Osteocyte (in vitro differentiated cells): ENCODE results near the gene KCNQ2. TPM values are rescaled to one million over a fixed set of nuclear protein-coding genes. Genes with fewer than 3 reads are reported as not detected.
"Not testable (repeated sequence)": the region's sequence is repeated elsewhere in the genome, so short reads cannot be mapped to it uniquely, and the experiment has no call there.

Source experiments
- DNase-seq: peaks from one replicate; pipeline ENCODE4 v3.0.0; 2021; ENCODE audit warnings: mixed read lengths; ENCODE audit not compliant: unreplicated experiment; ENCODE audit errors: extremely low spot score
- H3K27ac Mint-ChIP-seq: one replicate; pipeline ENCODE4 v1.8.0; 2021; ENCODE audit warnings: mild to moderate bottlenecking, mixed read lengths; ENCODE audit not compliant: unreplicated experiment
- H3K27me3 Mint-ChIP-seq: one replicate; pipeline ENCODE4 v1.8.0; 2021; ENCODE audit warnings: mixed read lengths; ENCODE audit not compliant: unreplicated experiment
- H3K36me3 Mint-ChIP-seq: one replicate; pipeline ENCODE4 v1.8.0; 2021; ENCODE audit warnings: mixed read lengths; ENCODE audit not compliant: unreplicated experiment
- H3K4me1 Mint-ChIP-seq: one replicate; pipeline ENCODE4 v1.8.0; 2021; ENCODE audit warnings: mixed read lengths; ENCODE audit not compliant: unreplicated experiment
- H3K4me3 Mint-ChIP-seq: one replicate; pipeline ENCODE4 v1.8.0; 2021; ENCODE audit warnings: mild to moderate bottlenecking, moderate library complexity, mixed read lengths; ENCODE audit not compliant: unreplicated experiment
- H3K9me3 Mint-ChIP-seq: one replicate; pipeline ENCODE4 v1.8.0; 2021; ENCODE audit warnings: mixed read lengths; ENCODE audit not compliant: unreplicated experiment
- total RNA-seq: library from RNA; stranded (reverse); gene quantifications from 2 replicates; pipeline ENCODE4 v1.2.1, GENCODE V29; 2021
- TF ChIP-seq, protein P1 (sequence below): fragments of 200-600 bp; sonication (generic); IDR thresholded peaks from 2 replicates; pipeline ENCODE4 v1.5.0; 2021; ENCODE audit warnings: antibody characterized with exemption, mild to moderate bottlenecking, moderate library complexity

KCNQ2 gene
- total RNA-seq, 1 donor from 2014 or later, result not detected

DNA sequence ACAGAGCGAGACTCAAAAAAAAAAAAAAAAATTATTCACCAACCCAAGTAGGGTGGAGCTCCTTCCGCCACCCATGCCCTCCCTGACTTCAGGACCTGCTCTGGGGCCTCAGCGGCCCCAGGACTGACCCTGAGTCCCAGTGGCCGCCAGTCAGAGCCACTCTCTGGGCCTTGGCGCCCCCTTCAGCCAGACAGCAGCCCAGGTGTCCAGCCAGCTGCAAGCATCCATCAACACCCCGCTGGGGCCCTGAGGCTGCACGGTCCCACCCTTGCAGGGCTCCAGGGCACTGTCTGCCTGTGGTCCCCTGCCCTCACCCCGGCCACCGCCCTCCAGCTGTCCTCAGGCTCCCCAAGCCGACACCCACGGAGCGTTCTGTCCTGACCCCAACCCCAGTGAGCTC, 11.4 kb upstream of the KCNQ2 start:
- H3K27me3 Mint-ChIP-seq, result peaks cover 16% of the 10 kb centered on the region
- no peak for DNase-seq
- TF ChIP-seq, protein P1, sequence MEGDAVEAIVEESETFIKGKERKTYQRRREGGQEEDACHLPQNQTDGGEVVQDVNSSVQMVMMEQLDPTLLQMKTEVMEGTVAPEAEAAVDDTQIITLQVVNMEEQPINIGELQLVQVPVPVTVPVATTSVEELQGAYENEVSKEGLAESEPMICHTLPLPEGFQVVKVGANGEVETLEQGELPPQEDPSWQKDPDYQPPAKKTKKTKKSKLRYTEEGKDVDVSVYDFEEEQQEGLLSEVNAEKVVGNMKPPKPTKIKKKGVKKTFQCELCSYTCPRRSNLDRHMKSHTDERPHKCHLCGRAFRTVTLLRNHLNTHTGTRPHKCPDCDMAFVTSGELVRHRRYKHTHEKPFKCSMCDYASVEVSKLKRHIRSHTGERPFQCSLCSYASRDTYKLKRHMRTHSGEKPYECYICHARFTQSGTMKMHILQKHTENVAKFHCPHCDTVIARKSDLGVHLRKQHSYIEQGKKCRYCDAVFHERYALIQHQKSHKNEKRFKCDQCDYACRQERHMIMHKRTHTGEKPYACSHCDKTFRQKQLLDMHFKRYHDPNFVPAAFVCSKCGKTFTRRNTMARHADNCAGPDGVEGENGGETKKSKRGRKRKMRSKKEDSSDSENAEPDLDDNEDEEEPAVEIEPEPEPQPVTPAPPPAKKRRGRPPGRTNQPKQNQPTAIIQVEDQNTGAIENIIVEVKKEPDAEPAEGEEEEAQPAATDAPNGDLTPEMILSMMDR, result no peak
- H3K4me1 Mint-ChIP-seq, result peaks cover 9% of the 10 kb centered on the region
- H3K9me3 Mint-ChIP-seq, result no peaks in the 10 kb centered on the region
- H3K27ac Mint-ChIP-seq, result no peak overlapping the region
- no peak overlapping the region for H3K4me3 Mint-ChIP-seq
- no peaks in the 10 kb centered on the region for H3K36me3 Mint-ChIP-seq

DNA sequence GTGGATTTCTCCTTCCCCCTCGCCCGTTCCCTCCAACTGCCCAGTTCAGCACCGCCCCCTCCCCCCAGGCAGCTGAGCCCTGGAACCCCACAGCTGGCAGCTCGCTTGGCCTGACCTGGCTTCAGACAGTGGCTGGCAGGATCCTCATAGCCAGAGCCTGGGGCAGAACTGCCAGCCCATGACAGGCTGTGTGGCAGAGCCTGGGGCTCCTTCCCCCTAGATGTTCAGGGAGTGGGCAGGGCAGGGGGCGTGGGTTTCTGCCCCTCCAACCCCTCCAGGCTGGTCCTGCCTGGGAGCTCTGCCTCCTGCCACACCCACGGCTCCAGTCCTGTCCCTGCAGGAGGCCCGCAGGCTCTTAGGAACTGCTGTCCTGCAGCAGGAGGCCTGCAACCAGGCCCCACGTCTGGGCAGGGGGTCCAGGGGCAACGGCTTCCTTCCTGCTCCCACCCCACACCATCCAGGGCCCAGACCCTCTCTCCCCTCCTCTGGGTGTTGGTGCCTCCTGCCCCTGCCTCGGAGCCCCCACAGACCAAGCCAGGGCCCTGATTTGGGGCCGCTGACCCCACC, 9.6 kb upstream of the KCNQ2 start:
- peaks cover 18% of the 10 kb centered on the region for H3K27me3 Mint-ChIP-seq
- DNase-seq, result no peak
- peaks cover 9% of the 10 kb centered on the region for H3K4me1 Mint-ChIP-seq
- H3K4me3 Mint-ChIP-seq, result no peak overlapping the region
- TF ChIP-seq, protein P1, result no peak
- H3K27ac Mint-ChIP-seq, result no peak overlapping the region
- no peaks in the 10 kb centered on the region for H3K9me3 Mint-ChIP-seq
- H3K36me3 Mint-ChIP-seq, result no peaks in the 10 kb centered on the region

DNA sequence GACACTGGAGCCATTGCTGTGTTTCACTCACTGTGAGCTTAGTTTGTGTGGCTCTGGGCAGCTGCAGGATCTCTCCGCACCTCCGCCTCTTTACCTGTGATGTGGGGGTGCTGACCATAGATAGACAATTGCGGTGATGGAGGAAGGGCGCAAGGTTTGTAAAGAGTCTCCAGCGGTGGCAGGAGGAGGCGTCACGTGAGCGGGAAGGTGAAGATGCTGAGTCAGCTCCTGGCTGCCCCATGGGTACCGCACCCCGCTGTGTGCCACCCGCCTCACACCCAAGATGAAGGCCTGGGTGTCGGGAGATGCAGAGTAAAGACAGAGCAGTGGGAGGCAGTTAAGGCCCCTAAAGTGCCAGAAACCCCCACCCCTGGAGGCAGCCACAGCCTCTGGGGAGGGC, 9.0 kb upstream of the KCNQ2 start:
- no peaks in the 10 kb centered on the region for H3K9me3 Mint-ChIP-seq
- no peak for DNase-seq
- TF ChIP-seq, protein P1, result no peak
- no peaks in the 10 kb centered on the region for H3K36me3 Mint-ChIP-seq
- peaks cover 20% of the 10 kb centered on the region for H3K27me3 Mint-ChIP-seq
- no peak overlapping the region for H3K27ac Mint-ChIP-seq
- H3K4me1 Mint-ChIP-seq, result peaks cover 9% of the 10 kb centered on the region
- H3K4me3 Mint-ChIP-seq, result no peak overlapping the region

DNA sequence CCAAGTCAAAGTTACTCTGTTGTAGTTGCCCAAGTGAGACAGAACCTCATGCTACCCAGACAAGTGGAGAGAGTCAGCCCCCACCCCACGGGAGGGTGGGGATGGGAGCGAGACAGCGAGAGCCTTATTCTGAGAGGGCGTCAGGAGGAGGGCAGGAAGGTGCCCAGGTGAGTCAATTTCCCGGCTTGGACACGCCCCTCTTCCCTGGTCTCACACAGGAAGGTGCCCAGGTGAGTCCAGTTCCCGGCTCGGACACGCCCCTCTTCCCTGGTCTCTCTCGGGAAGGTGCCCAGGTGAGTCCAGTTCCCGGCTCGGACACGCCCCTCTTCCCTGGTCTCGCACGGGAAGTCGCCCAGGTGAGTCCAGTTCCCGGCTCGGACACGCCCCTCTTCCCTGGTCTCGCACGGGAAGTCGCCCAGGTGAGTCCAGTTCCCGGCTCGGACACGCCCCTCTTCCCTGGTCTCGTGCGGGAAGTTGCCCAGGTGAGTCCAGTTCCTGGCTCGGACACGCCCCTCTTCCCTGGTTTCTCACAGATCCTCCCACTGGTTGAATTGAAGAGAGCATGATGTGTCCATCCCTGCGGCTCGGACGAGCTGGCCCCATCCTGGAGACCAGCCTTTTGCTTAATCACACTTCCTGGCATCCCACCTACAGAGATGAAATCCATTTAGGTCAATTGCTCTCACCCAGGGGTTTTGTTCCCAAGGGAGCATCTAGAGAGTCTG, 7.4 kb upstream of the KCNQ2 start:
- H3K27me3 Mint-ChIP-seq, result peaks cover 28% of the 10 kb centered on the region
- not testable (repeated sequence) for H3K36me3 Mint-ChIP-seq, H3K9me3 Mint-ChIP-seq, H3K27ac Mint-ChIP-seq, H3K4me3 Mint-ChIP-seq, DNase-seq, H3K4me1 Mint-ChIP-seq

DNA sequence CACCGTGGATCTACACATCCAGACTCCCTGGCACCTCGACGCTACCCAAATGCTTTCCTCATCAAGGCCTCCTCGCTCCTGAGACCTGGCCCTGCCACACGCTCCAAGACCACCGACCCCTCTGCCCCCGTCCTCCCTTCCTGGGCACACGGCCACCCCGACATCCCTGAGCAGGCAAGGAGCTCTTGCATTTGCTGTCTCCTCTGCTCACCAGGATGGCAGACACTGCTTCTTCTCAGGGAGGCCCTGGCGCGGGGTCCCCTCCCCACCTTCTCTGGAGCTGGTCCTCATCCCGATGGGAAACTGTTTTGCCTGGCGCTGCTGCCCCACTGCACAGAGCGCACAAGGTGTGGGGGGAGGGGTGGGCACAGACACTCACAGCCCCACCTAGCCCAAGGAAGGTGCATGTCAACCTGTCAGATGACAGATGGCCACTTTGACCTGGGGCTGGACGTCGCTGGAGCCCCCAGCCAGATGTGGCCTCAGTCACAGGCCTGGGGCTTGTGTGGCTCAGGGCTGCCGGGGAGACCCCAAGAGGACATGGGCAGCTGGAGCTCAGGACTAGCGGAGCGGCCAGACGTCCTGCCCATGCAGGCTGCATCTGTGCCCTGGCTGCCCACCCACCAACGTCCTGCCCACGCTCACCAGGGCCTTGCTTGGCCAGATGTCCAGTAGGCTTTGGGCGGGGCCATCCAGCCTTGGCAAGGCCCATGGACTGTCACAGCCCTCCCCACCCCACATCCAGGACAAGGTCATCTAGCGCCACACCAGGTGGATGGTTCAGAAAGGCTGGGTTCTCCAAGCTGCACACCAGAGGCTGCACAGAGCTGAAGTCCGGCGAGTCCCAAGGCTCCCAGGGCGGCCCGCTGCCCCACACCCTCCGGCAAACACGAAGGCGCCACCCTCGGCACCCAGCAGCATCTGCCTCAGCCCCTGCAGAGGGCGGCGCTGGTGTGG, 6.2 kb upstream of the KCNQ2 start:
- Mint-ChIP-seq H3K4me3 (no peak overlapping the region), H3K27ac (no peak overlapping the region), H3K36me3 (no peaks in the 10 kb centered on the region), H3K9me3 (no peaks in the 10 kb centered on the region), H3K4me1 (peaks cover 9% of the 10 kb centered on the region), H3K27me3 (peaks cover 36% of the 10 kb centered on the region)
- TF ChIP-seq, protein P1, result no peak
- no peak for DNase-seq
